ENCODE results near the gene ABI2.
"Not testable (repeated sequence)": the region's sequence is repeated elsewhere in the genome, so short reads cannot be mapped to it uniquely, and the experiment has no call there.

DNA sequence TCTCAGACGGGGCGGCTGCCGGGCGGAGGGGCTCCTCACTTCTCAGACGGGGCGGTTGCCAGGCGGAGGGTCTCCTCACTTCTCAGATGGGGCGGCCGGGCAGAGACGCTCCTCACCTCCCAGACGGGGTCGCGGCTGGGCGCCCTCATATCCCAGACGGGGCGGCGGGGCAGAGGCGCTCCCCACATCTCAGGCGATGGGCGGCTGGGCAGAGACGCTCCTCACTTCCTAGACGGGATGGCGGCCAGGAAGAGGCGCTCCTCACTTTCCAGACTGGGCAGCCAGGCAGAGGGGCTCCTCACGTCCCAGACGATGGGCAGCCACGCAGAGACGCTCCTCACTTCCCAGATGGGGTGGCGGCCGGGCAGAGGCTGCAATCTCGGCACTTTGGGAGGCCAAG, 44.5 kb downstream of the ABI2 start:
- TF ChIP-seq POLR2A (IDR thresholded peaks at IDR 0.05; ENCODE audit: extremely low read depth, insufficient read length) = not testable (repeated sequence)
- TF ChIP-seq, protein P1, sequence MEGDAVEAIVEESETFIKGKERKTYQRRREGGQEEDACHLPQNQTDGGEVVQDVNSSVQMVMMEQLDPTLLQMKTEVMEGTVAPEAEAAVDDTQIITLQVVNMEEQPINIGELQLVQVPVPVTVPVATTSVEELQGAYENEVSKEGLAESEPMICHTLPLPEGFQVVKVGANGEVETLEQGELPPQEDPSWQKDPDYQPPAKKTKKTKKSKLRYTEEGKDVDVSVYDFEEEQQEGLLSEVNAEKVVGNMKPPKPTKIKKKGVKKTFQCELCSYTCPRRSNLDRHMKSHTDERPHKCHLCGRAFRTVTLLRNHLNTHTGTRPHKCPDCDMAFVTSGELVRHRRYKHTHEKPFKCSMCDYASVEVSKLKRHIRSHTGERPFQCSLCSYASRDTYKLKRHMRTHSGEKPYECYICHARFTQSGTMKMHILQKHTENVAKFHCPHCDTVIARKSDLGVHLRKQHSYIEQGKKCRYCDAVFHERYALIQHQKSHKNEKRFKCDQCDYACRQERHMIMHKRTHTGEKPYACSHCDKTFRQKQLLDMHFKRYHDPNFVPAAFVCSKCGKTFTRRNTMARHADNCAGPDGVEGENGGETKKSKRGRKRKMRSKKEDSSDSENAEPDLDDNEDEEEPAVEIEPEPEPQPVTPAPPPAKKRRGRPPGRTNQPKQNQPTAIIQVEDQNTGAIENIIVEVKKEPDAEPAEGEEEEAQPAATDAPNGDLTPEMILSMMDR (IDR thresholded peaks at IDR 0.05; ENCODE audit: low read depth, low read length) = not testable (repeated sequence)

All from NB4 (cell line).